IMR-90 (cell line): ENCODE data around the gene CIB2. TPM values are rescaled to one million over a fixed set of nuclear protein-coding genes. Genes with fewer than 3 reads are reported as not detected.

Experiments
- ATAC-seq: fragments of 200-7000 bp; cut with Tn5 transposase; 2 replicates; pipeline ENCODE4 v1.9.1; 2020; ENCODE audit warnings: low read depth, mild to moderate bottlenecking, moderate library complexity
- BruUV-seq: library from RNA; stranded (reverse); fragments of 400-500 nt; replicated peaks from 2 replicates; lab custom pipeline; 2021; lab: Mats Ljungman, UMichigan
- CTCF ChIA-PET: fragments of 300-600 bp; formaldehyde crosslinking; extraction: SDS; loops from one replicate; lab custom pipeline; 2021; ENCODE audit warnings: antibody characterized with exemption; lab: Yijun Ruan, JAX
- POLR2A ChIA-PET: fragments of 300-600 bp; sonication (Branson Sonifier 250); formaldehyde crosslinking; loops from one replicate; lab custom pipeline; 2022; ENCODE audit warnings: antibody characterized with exemption; ENCODE audit not compliant: unreplicated experiment; lab: Charles Lee
- DNase-seq: peaks from one replicate; pipeline ENCODE4 v3.0.0; 2013
- H2AFZ ChIP-seq: replicated peaks from 2 replicates; pipeline ENCODE3; 2013; ENCODE audit warnings: low read length, mild to moderate bottlenecking; ENCODE audit not compliant: poor library complexity
- H2AK5ac ChIP-seq: 2 replicates; pipeline ENCODE4 v1.6.1; 2013; ENCODE audit warnings: low read depth, low read length, inconsistent platforms
- H2AK9ac ChIP-seq: replicated peaks from 2 replicates; pipeline ENCODE3; 2013; ENCODE audit warnings: mild to moderate bottlenecking, low read depth, low read length, moderate library complexity; ENCODE audit not compliant: poor library complexity
- H2BK120ac ChIP-seq: 2 replicates; pipeline ENCODE4 v1.6.1; 2013; ENCODE audit warnings: low read depth, low read length, inconsistent platforms
- H2BK15ac ChIP-seq: 3 replicates; pipeline ENCODE4 v1.6.1; 2013; ENCODE audit warnings: low read depth, low read length, inconsistent platforms
- H2BK20ac ChIP-seq: 2 replicates; pipeline ENCODE4 v1.6.1; 2013; ENCODE audit warnings: low read depth, mild to moderate bottlenecking, inconsistent platforms, low read length, moderate library complexity
- H2BK5ac ChIP-seq: 2 replicates; pipeline ENCODE4 v1.6.1; 2013; ENCODE audit warnings: mild to moderate bottlenecking, low read depth, low read length, inconsistent platforms; ENCODE audit not compliant: poor library complexity, severe bottlenecking
- H3K14ac ChIP-seq: replicated peaks from 2 replicates; pipeline ENCODE4 v1.6.1; 2013; ENCODE audit warnings: low read depth, low read length, inconsistent platforms
- H3K18ac ChIP-seq: 2 replicates; pipeline ENCODE4 v1.6.1; 2013; ENCODE audit warnings: low read depth, low read length, control low read depth
- H3K23ac ChIP-seq: 2 replicates; pipeline ENCODE4 v1.6.1; 2013; ENCODE audit warnings: low read depth, low read length, inconsistent platforms
- H3K27ac ChIP-seq: 2 replicates; pipeline ENCODE4 v1.5.1; 2013; ENCODE audit warnings: mild to moderate bottlenecking, control low read depth, low read length; ENCODE audit not compliant: insufficient read depth
- H3K27me3 ChIP-seq: 2 replicates; pipeline ENCODE4 v1.6.1; 2013; ENCODE audit warnings: low read length; ENCODE audit not compliant: control insufficient read depth, insufficient read depth
- H3K36me3 ChIP-seq: 2 replicates; pipeline ENCODE4 v1.6.1; 2013; ENCODE audit warnings: low read length, mixed read lengths; ENCODE audit not compliant: control insufficient read depth, insufficient read depth
- H3K4ac ChIP-seq: 2 replicates; pipeline ENCODE4 v1.6.1; 2013; ENCODE audit warnings: low read depth, low read length, inconsistent platforms
- H3K4me1 ChIP-seq: 2 replicates; pipeline ENCODE4 v1.6.1; 2013; ENCODE audit warnings: low read length, mixed read lengths; ENCODE audit not compliant: control insufficient read depth, insufficient read depth
- H3K4me2 ChIP-seq: 2 replicates; pipeline ENCODE4 v1.6.1; 2013; ENCODE audit warnings: low read depth, mild to moderate bottlenecking, control low read depth, low read length, moderate library complexity
- H3K4me3 ChIP-seq: 2 replicates; pipeline ENCODE4 v1.5.1; 2013; ENCODE audit warnings: low read depth, mild to moderate bottlenecking, control low read depth, low read length, moderate library complexity; ENCODE audit not compliant: insufficient read depth
- H3K56ac ChIP-seq: 2 replicates; pipeline ENCODE4 v1.6.1; 2013; ENCODE audit warnings: low read length, inconsistent platforms; ENCODE audit not compliant: insufficient read depth; ENCODE audit errors: extremely low read depth
- H3K79me1 ChIP-seq, 2 experiments: 2 replicates each; pipeline ENCODE4 v1.6.1; 2013; ENCODE audit warnings: low read length in 2 of 2, inconsistent platforms in 1 of 2, low read depth in 1 of 2
- H3K9ac ChIP-seq: 2 replicates; pipeline ENCODE4 v1.6.1; 2013; ENCODE audit warnings: low read depth, low read length, control low read depth
- H3K9me1 ChIP-seq: 2 replicates; pipeline ENCODE4 v1.6.1; 2013; ENCODE audit warnings: low read length, inconsistent platforms; ENCODE audit not compliant: insufficient read depth
- H3K9me3 ChIP-seq: 2 replicates; pipeline ENCODE4 v1.6.1; 2013; ENCODE audit warnings: low read length; ENCODE audit not compliant: control insufficient read depth, insufficient read depth
- H4K20me1 ChIP-seq: 2 replicates; pipeline ENCODE4 v1.6.1; 2013; ENCODE audit warnings: low read length, inconsistent platforms; ENCODE audit not compliant: insufficient read depth
- H4K5ac ChIP-seq: 2 replicates; pipeline ENCODE4 v1.6.1; 2013; ENCODE audit warnings: mild to moderate bottlenecking, low read depth, low read length, control low read depth
- H4K8ac ChIP-seq, 2 experiments: 2 replicates each; pipeline ENCODE4 v1.6.1; 2013; ENCODE audit warnings: low read depth in 2 of 2, low read length in 2 of 2, control low read depth in 1 of 2, inconsistent platforms in 1 of 2
- H4K91ac ChIP-seq: 2 replicates; pipeline ENCODE4 v1.6.1; 2013; ENCODE audit warnings: low read depth, low read length, inconsistent platforms; ENCODE audit not compliant: insufficient read depth
- CHD1 ChIP-seq: IDR thresholded peaks from 2 replicates; pipeline ENCODE4 v1.6.1; 2012; ENCODE audit warnings: low read depth, low read length, improper control_type of control experiment
- MAFK ChIP-seq: IDR thresholded peaks from 2 replicates; pipeline ENCODE4 v1.6.1; 2012; ENCODE audit warnings: low read depth, low read length, improper control_type of control experiment
- MAZ ChIP-seq: IDR thresholded peaks from 2 replicates; pipeline ENCODE4 v1.6.1; 2012; ENCODE audit warnings: low read depth, mild to moderate bottlenecking, low read length, improper control_type of control experiment, moderate library complexity, borderline replicate concordance
- NFE2L2 ChIP-seq: fragments of 150-350 bp; IDR thresholded peaks from 2 replicates; pipeline ENCODE4 v1.6.1; 2016; ENCODE audit warnings: low read depth, mild to moderate bottlenecking, low read length
- POLR2A ChIP-seq: IDR thresholded peaks from 2 replicates; pipeline ENCODE4 v1.6.1; 2012; ENCODE audit warnings: mild to moderate bottlenecking, low read depth, low read length
- RAD21 ChIP-seq: IDR thresholded peaks from 2 replicates; pipeline ENCODE4 v1.6.1; 2012; ENCODE audit warnings: low read length, improper control_type of control experiment
- RCOR1 ChIP-seq: IDR thresholded peaks from 2 replicates; pipeline ENCODE4 v1.6.1; 2012; ENCODE audit warnings: mild to moderate bottlenecking, low read length, improper control_type of control experiment; ENCODE audit not compliant: insufficient replicate concordance
- SMC3 ChIP-seq: fragments of 150-350 bp; IDR thresholded peaks from 2 replicates; pipeline ENCODE4 v1.6.1; 2016; ENCODE audit warnings: low read depth, mild to moderate bottlenecking, antibody characterized with exemption, low read length, moderate library complexity
- WGBS, 2 experiments: methylation state at CpG; one replicate each; pipeline versions ENCODE4 v1.1.5 to v1.1.7; 2013; ENCODE audit warnings: missing lambda C conversion rate in 2 of 2; ENCODE audit not compliant: insufficient read length in 1 of 2; ENCODE audit errors: extremely low coverage in 2 of 2; 5-methylcytosine and 5-hydroxymethylcytosine counted together
- dilution Hi-C: fragments of 300-500 bp; cut with HindIII; formaldehyde crosslinking; loops from one replicate; pipeline ENCODE4 v1.14.3; 2018; ENCODE audit warnings: low sequenced_read_pairs; ENCODE audit not compliant: unreplicated experiment
- in situ Hi-C: fragments of 300-500 bp; cut with MboI; formaldehyde crosslinking; loops from 3 replicates; pipeline ENCODE4 v1.14.3; 2019; ENCODE audit warnings: low sequenced_read_pairs, inconsistent platforms, mixed read lengths
- intact Hi-C: fragments of 100-400 bp; cut with micrococcal nuclease; formaldehyde crosslinking; loops from 2 replicates; pipeline ENCODE4 v1.10.0; 2022
- polyA plus RNA-seq, 3 experiments: library from polyadenylated mRNA; depleted of rRNA; stranded (reverse); fragments of >200 nt; gene quantifications; 2 replicates each; pipeline ENCODE4 v1.2.3, GENCODE V29; 2012; ENCODE audit warnings: low replicate concordance in 1 of 3
- total RNA-seq: library from RNA; depleted of rRNA; stranded (reverse); fragments of >200 nt; gene quantifications from 2 replicates; pipeline ENCODE4 v1.2.3, GENCODE V29; 2012

The CIB2 gene
- total and polyA plus RNA-seq, 2 of the 4 experiments (the other 2 are of a cell fraction) = 2.2 to 2.4 TPM

- no TSS peak for BruUV-seq
- POLR2A ChIA-PET = no interaction called here
- intact Hi-C loops = no loop called here
Measured at GRCh38 chr15:78157203-78157602, 26.0 kb upstream of the CIB2 start.

More at GRCh38 chr15:78157203-78157602, 26.0 kb upstream of the CIB2 start:
- ATAC-seq (no peak), DNase-seq (no peak)
- H2AK5ac ChIP-seq = no peak overlapping the region
- no peak overlapping the region for H3K14ac ChIP-seq
- H2BK5ac ChIP-seq = no peak overlapping the region
- H3K9me1 ChIP-seq = no peaks in the 10 kb centered on the region; the same call in 1 of the 2 replicates
- no peak overlapping the region for H3K56ac ChIP-seq
- H3K27ac ChIP-seq = no peak overlapping the region
- H3K9me3 ChIP-seq = no peaks in the 10 kb centered on the region
- TF ChIP-seq NFE2L2 (no peak), SMC3 (no peak), MAFK (no peak), POLR2A (no peak), RAD21 (no peak), MAZ (no peak), RCOR1 (no peak), CHD1 (no peak)
- H2BK20ac ChIP-seq = no peak overlapping the region
- H3K23ac ChIP-seq = no peak overlapping the region
- H4K20me1 ChIP-seq = peaks cover 2% of the 10 kb centered on the region; the same call in 1 of the 2 replicates
- CTCF ChIA-PET = interaction anchor here (0.7 kb wide), 1 partner anchor 261 kb away, joined by 4 read pairs; no protein-coding TSS in a partner anchor
- no peaks in the 10 kb centered on the region for H3K27me3 ChIP-seq
- H3K79me1 ChIP-seq = peaks cover 8 to 17% of the 10 kb centered on the region in 2 experiments
- no peak overlapping the region for H3K4me3 ChIP-seq
- whole genome bisulfite sequencing, 2 experiments = no CpG with 5 or more reads among the region's 2 CpGs
- H3K36me3 ChIP-seq = peaks cover 21% of the 10 kb centered on the region
- H4K8ac ChIP-seq = no peak overlapping the region
- no peak overlapping the region for H3K18ac ChIP-seq
- H2BK15ac ChIP-seq = no peak overlapping the region
- no peak overlapping the region for H2AK9ac ChIP-seq
- in situ Hi-C loops (no loop called here), dilution Hi-C loops (no loop called here)
- no peaks in the 10 kb centered on the region; the same call in 1 of the 2 replicates for H3K4me1 ChIP-seq
- no peak overlapping the region for H3K4ac ChIP-seq
- H3K9ac ChIP-seq = no peak overlapping the region
- no peak overlapping the region for H2BK120ac ChIP-seq
- H2AFZ ChIP-seq = no peak overlapping the region
- H4K91ac ChIP-seq = no peak overlapping the region
- no peak overlapping the region for H3K4me2 ChIP-seq
- H4K5ac ChIP-seq = no peak overlapping the region
